ENCODE data around the gene STARD3. TPM values are rescaled to one million over a fixed set of nuclear protein-coding genes. Genes with fewer than 3 reads are reported as not detected.
"Not testable (repeated sequence)": the region's sequence is repeated elsewhere in the genome, so short reads cannot be mapped to it uniquely, and the experiment has no call there.

The STARD3 gene
- total RNA-seq, 1 donor: 47.1 TPM

GRCh38 chr17:39706921-39707337 is 70.0 kb downstream of the STARD3 start:
- no peak for DNase-seq (ENCODE audit: low read depth in 2 of 3, low spot score in 2 of 3)

GRCh38 chr17:39709319-39709997 is 72.5 kb downstream of the STARD3 start:
- no peak for DNase-seq (ENCODE audit: low read depth in 2 of 3, low spot score in 2 of 3)

GRCh38 chr17:39709998-39710964 is 73.3 kb downstream of the STARD3 start:
- DNase-seq (ENCODE audit: low read depth in 2 of 3, low spot score in 2 of 3): no peak

- not testable (repeated sequence) for DNase-seq (ENCODE audit: low read depth in 2 of 3, low spot score in 2 of 3)
Measured at GRCh38 chr17:39711071-39711470, 74.1 kb downstream of the STARD3 start.

- no peak for DNase-seq (ENCODE audit: low read depth in 2 of 3, low spot score in 2 of 3)
Measured at GRCh38 chr17:39711851-39712250, 74.9 kb downstream of the STARD3 start.

Other genes with a start within 250 kb of the STARD3 start
- 22.4 TPM for gene FBXL20, start 235.5 kb upstream of the STARD3 start, total RNA-seq
- 17.8 TPM for gene MED1, start 185.9 kb upstream of the STARD3 start, total RNA-seq
- gene CDK12, start 175.7 kb upstream of the STARD3 start, total RNA-seq: 32.6 TPM
- not detected for gene NEUROD2, start 29.2 kb upstream of the STARD3 start, total RNA-seq
- gene PPP1R1B, start 10.2 kb upstream of the STARD3 start, total RNA-seq: not detected
- gene TCAP, start 28.2 kb downstream of the STARD3 start, total RNA-seq: 0.81 TPM
- 3.8 TPM for gene PNMT, start 31.3 kb downstream of the STARD3 start, total RNA-seq
- 27.7 TPM for gene PGAP3, start 50.9 kb downstream of the STARD3 start, total RNA-seq
- 7.5 TPM for gene ERBB2, start 62.9 kb downstream of the STARD3 start, total RNA-seq
- gene MIEN1, start 93.4 kb downstream of the STARD3 start, total RNA-seq: 16.7 TPM
- gene GRB7, start 100.8 kb downstream of the STARD3 start, total RNA-seq: not detected
- 0.81 TPM for gene IKZF3, start 227.2 kb downstream of the STARD3 start, total RNA-seq
- not detected for gene ZPBP2, start 231.1 kb downstream of the STARD3 start, total RNA-seq

All from hematopoietic multipotent progenitor cell (in vitro differentiated cells).